DMS114 treated with DMSO at 0.1 percent for 48 hours (cell line): Measurements from ENCODE around the gene OR2A1.
"Not testable (repeated sequence)": the region's sequence is repeated elsewhere in the genome, so short reads cannot be mapped to it uniquely, and the experiment has no call there.

Experiments
- DNase-seq: peaks from one replicate; lab custom pipeline; 2025; ENCODE audit not compliant: unreplicated experiment; lab: John Stamatoyannopoulos, UW

Gene OR2A1

GRCh38 chr7:144311872-144312469, at the start of gene OR2A1:
TSS of gene OR2A1 (plus strand) at chr7:144312419. CDS start at chr7:144318125, 5,706 bp downstream.
- DNase-seq = not testable (repeated sequence)

- DNase-seq = not testable (repeated sequence)
Observed at GRCh38 chr7:144264692-144265091, 47.5 kb upstream of the OR2A1 start, which contains the start of gene OR2A7. TSS of gene OR2A7 (minus strand) at chr7:144264792. CDS start at chr7:144259628, 5,164 bp downstream.

GRCh38 chr7:144269188-144269587, 43.0 kb upstream of the OR2A1 start, which contains the start of gene CTAGE8:
TSS of gene CTAGE8 (minus strand) at chr7:144269288. CDS start at chr7:144269250, 38 bp downstream.
- DNase-seq = not testable (repeated sequence)

GRCh38 chr7:144275281-144275680, 36.9 kb upstream of the OR2A1 start:
- not testable (repeated sequence) for DNase-seq

- not testable (repeated sequence) for DNase-seq
Observed at GRCh38 chr7:144280010-144280409, 32.2 kb upstream of the OR2A1 start.

GRCh38 chr7:144281981-144282380, 30.2 kb upstream of the OR2A1 start:
- DNase-seq = not testable (repeated sequence)

GRCh38 chr7:144282490-144282889, 29.7 kb upstream of the OR2A1 start:
- not testable (repeated sequence) for DNase-seq

- DNase-seq = not testable (repeated sequence)
Observed at GRCh38 chr7:144283716-144284115, 28.5 kb upstream of the OR2A1 start.

- DNase-seq = not testable (repeated sequence)
Observed at GRCh38 chr7:144287171-144287784, 24.9 kb upstream of the OR2A1 start.

GRCh38 chr7:144291607-144292006, 20.6 kb upstream of the OR2A1 start:
- DNase-seq = not testable (repeated sequence)

GRCh38 chr7:144292384-144293161, 19.6 kb upstream of the OR2A1 start:
- DNase-seq = not testable (repeated sequence)

- not testable (repeated sequence) for DNase-seq
Observed at GRCh38 chr7:144293794-144294499, 18.3 kb upstream of the OR2A1 start.

- DNase-seq = not testable (repeated sequence)
Observed at GRCh38 chr7:144302578-144303303, 9.5 kb upstream of the OR2A1 start.

GRCh38 chr7:144303607-144304006, 8.6 kb upstream of the OR2A1 start:
- not testable (repeated sequence) for DNase-seq

GRCh38 chr7:144305156-144305555, 7.1 kb upstream of the OR2A1 start:
- not testable (repeated sequence) for DNase-seq

- DNase-seq = not testable (repeated sequence)
Observed at GRCh38 chr7:144309702-144310101, 2.5 kb upstream of the OR2A1 start.

- DNase-seq = not testable (repeated sequence)
Observed at GRCh38 chr7:144311218-144311617, 1.0 kb upstream of the OR2A1 start.

- DNase-seq = not testable (repeated sequence)
Observed at GRCh38 chr7:144317537-144317936, 5.3 kb downstream of the OR2A1 start.

- DNase-seq = not testable (repeated sequence)
Observed at GRCh38 chr7:144319547-144319946, 7.3 kb downstream of the OR2A1 start.

- not testable (repeated sequence) for DNase-seq
Observed at GRCh38 chr7:144321677-144322206, 9.5 kb downstream of the OR2A1 start.
